ENCODE measurements around the gene INTS4.
"Not testable (repeated sequence)": the region's sequence is repeated elsewhere in the genome, so short reads cannot be mapped to it uniquely, and the experiment has no call there.

- TF ChIP-seq, protein P1, sequence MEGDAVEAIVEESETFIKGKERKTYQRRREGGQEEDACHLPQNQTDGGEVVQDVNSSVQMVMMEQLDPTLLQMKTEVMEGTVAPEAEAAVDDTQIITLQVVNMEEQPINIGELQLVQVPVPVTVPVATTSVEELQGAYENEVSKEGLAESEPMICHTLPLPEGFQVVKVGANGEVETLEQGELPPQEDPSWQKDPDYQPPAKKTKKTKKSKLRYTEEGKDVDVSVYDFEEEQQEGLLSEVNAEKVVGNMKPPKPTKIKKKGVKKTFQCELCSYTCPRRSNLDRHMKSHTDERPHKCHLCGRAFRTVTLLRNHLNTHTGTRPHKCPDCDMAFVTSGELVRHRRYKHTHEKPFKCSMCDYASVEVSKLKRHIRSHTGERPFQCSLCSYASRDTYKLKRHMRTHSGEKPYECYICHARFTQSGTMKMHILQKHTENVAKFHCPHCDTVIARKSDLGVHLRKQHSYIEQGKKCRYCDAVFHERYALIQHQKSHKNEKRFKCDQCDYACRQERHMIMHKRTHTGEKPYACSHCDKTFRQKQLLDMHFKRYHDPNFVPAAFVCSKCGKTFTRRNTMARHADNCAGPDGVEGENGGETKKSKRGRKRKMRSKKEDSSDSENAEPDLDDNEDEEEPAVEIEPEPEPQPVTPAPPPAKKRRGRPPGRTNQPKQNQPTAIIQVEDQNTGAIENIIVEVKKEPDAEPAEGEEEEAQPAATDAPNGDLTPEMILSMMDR (IDR thresholded peaks at IDR 0.05; ENCODE audit: borderline replicate concordance, extremely low read depth, low read length, poor library complexity, severe bottlenecking), result not testable (repeated sequence)
- TF ChIP-seq EZH2 (IDR thresholded peaks at IDR 0.05; ENCODE audit: borderline replicate concordance, low read depth, low read length, severe bottlenecking), result not testable (repeated sequence)
Measured at GRCh38 chr11:77857906-77858457, 136.5 kb downstream of the INTS4 start.

Measured in DND-41 (cell line).